Liver (tissue), 9 donors: Measurements from ENCODE around the gene EMCN. TPM values are rescaled to one million over a fixed set of nuclear protein-coding genes. Genes with fewer than 3 reads are reported as not detected.

ENCODE experiments used
- DNase-seq: peaks from one replicate; pipeline ENCODE4 v3.0.0-alpha.2; 2017; ENCODE audit warnings: low spot score
- H3K27ac ChIP-seq, 2 donors: one replicate each; pipeline ENCODE4 v1.7.0; 2013; ENCODE audit warnings: inconsistent platforms in 2 of 2, low read length in 2 of 2, control low read depth in 1 of 2, low read depth in 1 of 2, mild to moderate bottlenecking in 1 of 2
- H3K27me3 ChIP-seq, 4 donors: one replicate each; pipeline versions ENCODE4 v1.6.1 to v1.7.0; 2013; ENCODE audit warnings: low read length in 3 of 4, inconsistent platforms in 1 of 4, mild to moderate bottlenecking in 1 of 4, moderate library complexity in 1 of 4; ENCODE audit not compliant: control insufficient read depth in 4 of 4, insufficient read depth in 4 of 4
- H3K36me3 ChIP-seq, 4 donors: one replicate each; pipeline versions ENCODE4 v1.6.1 to v1.7.0; 2013; ENCODE audit warnings: low read length in 3 of 4, mild to moderate bottlenecking in 3 of 4, low read depth in 1 of 4, moderate library complexity in 1 of 4; ENCODE audit not compliant: control insufficient read depth in 4 of 4, insufficient read depth in 3 of 4
- H3K4me1 ChIP-seq, 4 donors: one replicate each; pipeline versions ENCODE4 v1.6.1 to v1.7.0; 2013; ENCODE audit warnings: low read length in 3 of 4, mild to moderate bottlenecking in 3 of 4, moderate library complexity in 1 of 4; ENCODE audit not compliant: control insufficient read depth in 4 of 4, insufficient read depth in 4 of 4
- H3K4me3 ChIP-seq, 3 donors: one replicate each; pipeline versions ENCODE4 v1.6.1 to v1.7.0; 2013; ENCODE audit warnings: low read length in 3 of 3, control low read depth in 1 of 3, low read depth in 1 of 3, mild to moderate bottlenecking in 1 of 3
- H3K9ac ChIP-seq, 2 donors: one replicate each; pipeline ENCODE4 v1.7.0; 2013; ENCODE audit warnings: low read length in 2 of 2, mild to moderate bottlenecking in 2 of 2, moderate library complexity in 2 of 2, control low read depth in 1 of 2, low read depth in 1 of 2
- H3K9me3 ChIP-seq, 4 donors: one replicate each; pipeline versions ENCODE4 v1.6.1 to v1.7.0; 2013; ENCODE audit warnings: low read length in 3 of 4; ENCODE audit not compliant: control insufficient read depth in 4 of 4
- CTCF ChIP-seq: fragments of 150-350 bp; IDR thresholded peaks from 2 replicates; pipeline ENCODE4 v1.5.1; 2017; ENCODE audit warnings: improper control_type of control experiment, low read depth, low read length; ENCODE audit not compliant: missing input control
- EGR1 ChIP-seq, 2 donors: IDR thresholded peaks; 2 replicates each; pipeline ENCODE4 v1.6.1; 2016 to 2018; ENCODE audit warnings: antibody characterized with exemption in 2 of 2, low read depth in 2 of 2
- FOXA1 ChIP-seq: IDR thresholded peaks from 2 replicates; pipeline ENCODE4 v1.6.1; 2016; ENCODE audit warnings: antibody characterized with exemption
- FOXA2 ChIP-seq: IDR thresholded peaks from 2 replicates; pipeline ENCODE4 v1.6.1; 2016; ENCODE audit warnings: antibody characterized with exemption
- GABPA ChIP-seq, 2 donors: IDR thresholded peaks in 1 of 2; conservative IDR thresholded peaks in 1 of 2; 2 replicates each; pipeline ENCODE4 v1.6.1; 2016; ENCODE audit warnings: antibody characterized with exemption in 2 of 2, mild to moderate bottlenecking in 1 of 2, moderate library complexity in 1 of 2
- HNF4A ChIP-seq, 2 donors: conservative IDR thresholded peaks; 2 replicates each; pipeline ENCODE4 v1.6.1; 2016; ENCODE audit warnings: antibody characterized with exemption in 2 of 2, mild to moderate bottlenecking in 2 of 2
- HNF4G ChIP-seq: IDR thresholded peaks from 2 replicates; pipeline ENCODE4 v1.6.1; 2016; ENCODE audit warnings: antibody characterized with exemption
- JUND ChIP-seq, 2 donors: IDR thresholded peaks; 2 replicates each; pipeline ENCODE4 v1.6.1; 2016; ENCODE audit warnings: antibody characterized with exemption in 2 of 2
- MAX ChIP-seq: IDR thresholded peaks from 2 replicates; pipeline ENCODE4 v1.6.1; 2016; ENCODE audit warnings: antibody characterized with exemption
- NR2F2 ChIP-seq: IDR thresholded peaks from 2 replicates; pipeline ENCODE4 v1.6.1; 2016; ENCODE audit warnings: antibody characterized with exemption
- RAD21 ChIP-seq, 2 donors: IDR thresholded peaks; 2 replicates each; pipeline ENCODE4 v1.6.1; 2016; ENCODE audit warnings: antibody characterized with exemption in 2 of 2, mild to moderate bottlenecking in 2 of 2
- RXRA ChIP-seq, 2 donors: IDR thresholded peaks; 2 replicates each; pipeline ENCODE4 v1.6.1; 2017 to 2018; ENCODE audit warnings: antibody characterized with exemption in 2 of 2, mild to moderate bottlenecking in 1 of 2
- SP1 ChIP-seq: IDR thresholded peaks from 2 replicates; pipeline ENCODE4 v1.6.1; 2018; ENCODE audit warnings: antibody characterized with exemption, mild to moderate bottlenecking
- TAF1 ChIP-seq: conservative IDR thresholded peaks from 2 replicates; pipeline ENCODE4 v1.6.1; 2016; ENCODE audit warnings: antibody characterized with exemption, mild to moderate bottlenecking
- YY1 ChIP-seq: IDR thresholded peaks from 2 replicates; pipeline ENCODE4 v1.6.1; 2016; ENCODE audit warnings: antibody characterized with exemption, mild to moderate bottlenecking
- ZBTB33 ChIP-seq: IDR thresholded peaks from 2 replicates; pipeline ENCODE4 v1.6.1; 2016; ENCODE audit warnings: antibody characterized with exemption
- WGBS: extraction: QIAGEN DNeasy Blood & Tissue Kit; methylation state at CpG from one replicate; pipeline ENCODE4 v1.1.7; 2013; 5-methylcytosine and 5-hydroxymethylcytosine counted together
- polyA plus RNA-seq, 2 donors: library from polyadenylated mRNA; stranded (reverse) in 1 of 2; unstranded in 1 of 2; fragments of 200-250 nt in 1 of 2; fragments of >200 nt in 1 of 2; fragmentation: Nextera tagmentation in 1 of 2; extraction: Ambion mirVana in 1 of 2; gene quantifications; one replicate each; pipeline versions ENCODE4 v1.2.1 to v1.2.3, GENCODE V29; 2013 to 2015
- total RNA-seq, 2 donors: library from RNA; depleted of rRNA; stranded (reverse); fragments of >200 nt; gene quantifications; one replicate each; pipeline ENCODE4 v1.2.3, GENCODE V29; 2014
- TF ChIP-seq, protein P1 (sequence below): IDR thresholded peaks from 2 replicates; pipeline ENCODE4 v1.6.1; 2016; ENCODE audit warnings: antibody characterized with exemption, mild to moderate bottlenecking
- donor health status: healthy.
- donor health status: healthy.
- donor health status: healthy.
- donor health status: healthy.
- donor health status: healthy.

Gene EMCN
- total and polyA plus RNA-seq, 4 donors = 1.8 to 4.4 (median 2.5) TPM

DNA sequence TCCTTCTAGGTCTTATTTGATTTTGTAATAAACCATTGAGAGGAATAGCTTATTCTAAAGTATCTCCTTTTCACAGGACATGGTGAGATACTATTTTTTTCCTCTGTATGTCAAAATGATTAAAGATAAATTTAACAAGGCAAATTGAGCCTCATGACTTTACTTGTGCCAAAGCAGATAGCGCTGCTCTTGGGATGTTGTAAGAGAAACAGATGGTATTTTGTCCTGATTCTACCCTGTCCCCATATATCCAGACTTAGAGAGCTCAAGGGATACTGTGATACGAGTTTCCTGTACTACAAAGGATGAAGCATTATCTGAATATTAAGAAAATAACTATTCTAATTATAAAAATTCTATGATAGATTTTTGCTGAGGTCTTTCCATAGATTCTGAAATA lies 34.0 kb downstream of the EMCN start:
- Histone ChIP-seq H3K27ac (no peak overlapping the region), H3K9ac (no peak overlapping the region), H3K9me3 (no peaks in the 10 kb centered on the region), H3K36me3 (no peaks in the 10 kb centered on the region), H3K4me1 (no peaks in the 10 kb centered on the region), H3K27me3 (no peaks in the 10 kb centered on the region), H3K4me3 (no peak overlapping the region)
- TF ChIP-seq HNF4A (conservative IDR thresholded peaks at IDR 0.05) (no peak), HNF4G (no peak), JUND (IDR thresholded peaks at IDR 0.05) (no peak), TAF1 (no peak), GABPA (IDR thresholded peaks at IDR 0.05 in 1 of 2, conservative IDR thresholded peaks at IDR 0.05 in 1 of 2) (no peak), SP1 (no peak), RXRA (IDR thresholded peaks at IDR 0.05) (no peak), NR2F2 (no peak), ZBTB33 (no peak), FOXA1 (no peak), FOXA2 (no peak), MAX (no peak), EGR1 (IDR thresholded peaks at IDR 0.05; ENCODE audit: low read depth in 2 of 2) (no peak), YY1 (no peak), RAD21 (IDR thresholded peaks at IDR 0.05) (no peak), CTCF (no peak)
- TF ChIP-seq, protein P1, sequence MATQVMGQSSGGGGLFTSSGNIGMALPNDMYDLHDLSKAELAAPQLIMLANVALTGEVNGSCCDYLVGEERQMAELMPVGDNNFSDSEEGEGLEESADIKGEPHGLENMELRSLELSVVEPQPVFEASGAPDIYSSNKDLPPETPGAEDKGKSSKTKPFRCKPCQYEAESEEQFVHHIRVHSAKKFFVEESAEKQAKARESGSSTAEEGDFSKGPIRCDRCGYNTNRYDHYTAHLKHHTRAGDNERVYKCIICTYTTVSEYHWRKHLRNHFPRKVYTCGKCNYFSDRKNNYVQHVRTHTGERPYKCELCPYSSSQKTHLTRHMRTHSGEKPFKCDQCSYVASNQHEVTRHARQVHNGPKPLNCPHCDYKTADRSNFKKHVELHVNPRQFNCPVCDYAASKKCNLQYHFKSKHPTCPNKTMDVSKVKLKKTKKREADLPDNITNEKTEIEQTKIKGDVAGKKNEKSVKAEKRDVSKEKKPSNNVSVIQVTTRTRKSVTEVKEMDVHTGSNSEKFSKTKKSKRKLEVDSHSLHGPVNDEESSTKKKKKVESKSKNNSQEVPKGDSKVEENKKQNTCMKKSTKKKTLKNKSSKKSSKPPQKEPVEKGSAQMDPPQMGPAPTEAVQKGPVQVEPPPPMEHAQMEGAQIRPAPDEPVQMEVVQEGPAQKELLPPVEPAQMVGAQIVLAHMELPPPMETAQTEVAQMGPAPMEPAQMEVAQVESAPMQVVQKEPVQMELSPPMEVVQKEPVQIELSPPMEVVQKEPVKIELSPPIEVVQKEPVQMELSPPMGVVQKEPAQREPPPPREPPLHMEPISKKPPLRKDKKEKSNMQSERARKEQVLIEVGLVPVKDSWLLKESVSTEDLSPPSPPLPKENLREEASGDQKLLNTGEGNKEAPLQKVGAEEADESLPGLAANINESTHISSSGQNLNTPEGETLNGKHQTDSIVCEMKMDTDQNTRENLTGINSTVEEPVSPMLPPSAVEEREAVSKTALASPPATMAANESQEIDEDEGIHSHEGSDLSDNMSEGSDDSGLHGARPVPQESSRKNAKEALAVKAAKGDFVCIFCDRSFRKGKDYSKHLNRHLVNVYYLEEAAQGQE = no peak
- 56% methylated on average over 2 of the region's 2 CpGs for WGBS
- DNase-seq = no peak

GRCh38 chr4:100479971-100480370 lies 37.9 kb downstream of the EMCN start:
- no peaks in the 10 kb centered on the region for H3K4me1 ChIP-seq
- H3K36me3 ChIP-seq = no peaks in the 10 kb centered on the region
- no peaks in the 10 kb centered on the region for H3K27me3 ChIP-seq
- H3K9me3 ChIP-seq = no peaks in the 10 kb centered on the region
- whole genome bisulfite sequencing = 43% methylated on average over 1 of the region's 1 CpG
- no peak for DNase-seq
- no peak overlapping the region for H3K27ac ChIP-seq
- no peak overlapping the region for H3K9ac ChIP-seq
- TF ChIP-seq GABPA (IDR thresholded peaks at IDR 0.05 in 1 of 2, conservative IDR thresholded peaks at IDR 0.05 in 1 of 2) = no peak
- TF ChIP-seq EGR1 (IDR thresholded peaks at IDR 0.05; ENCODE audit: low read depth in 2 of 2) = no peak
- no peak overlapping the region for H3K4me3 ChIP-seq
